GM19467 (cell line): Measurements from ENCODE around the gene ANKRD36C.
"Not testable (repeated sequence)": the region's sequence is repeated elsewhere in the genome, so short reads cannot be mapped to it uniquely, and the experiment has no call there.

Source experiments
- ATAC-seq: cut with Tn5 transposase; IDR thresholded peaks from one replicate; pipeline ENCODE4 v1.9.1; 2021; ENCODE audit warnings: mild to moderate bottlenecking, moderate library complexity; ENCODE audit not compliant: unreplicated experiment

The ANKRD36C gene

GRCh38 chr2:96008051-96008450 is 16.4 kb upstream of the ANKRD36C start:
- not testable (repeated sequence) for ATAC-seq

- not testable (repeated sequence) for ATAC-seq
These were observed 14.6 kb upstream of the ANKRD36C start for GRCh38 chr2:96006248-96006647.

DNA sequence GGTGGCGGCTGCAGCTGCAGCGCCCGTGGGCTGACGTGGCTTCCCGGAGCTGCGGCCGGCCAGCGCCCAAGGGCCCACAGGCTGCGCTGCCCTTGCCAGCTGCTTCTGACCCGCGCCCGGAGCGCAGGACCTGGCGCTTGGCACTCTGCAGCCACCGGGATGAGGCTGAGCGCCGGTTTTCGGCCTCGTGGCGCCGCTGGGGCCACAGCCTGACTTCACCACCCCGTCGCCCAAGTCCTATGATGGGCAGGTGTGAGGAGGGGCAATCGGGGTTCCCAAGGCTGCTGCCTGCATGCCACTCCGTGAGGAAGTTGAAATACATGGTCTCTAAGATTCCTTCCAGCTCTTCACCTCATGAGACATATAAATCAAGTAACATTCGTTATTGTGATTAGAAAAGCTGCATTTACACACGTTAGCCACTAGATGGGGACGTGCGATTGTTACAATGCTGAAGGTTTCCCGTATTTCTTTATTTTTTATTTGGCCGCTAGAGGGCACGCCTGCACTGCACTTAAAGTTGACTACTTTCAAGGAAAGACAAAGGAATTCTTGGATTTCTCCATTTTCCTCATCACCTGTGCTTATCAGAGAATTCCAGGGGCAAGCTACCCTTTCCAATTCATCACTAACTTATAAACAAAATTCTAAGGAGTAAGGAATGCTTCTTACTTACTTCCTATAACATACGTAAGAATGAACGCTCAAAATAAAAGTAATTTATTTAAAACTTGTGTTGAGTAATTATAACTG is 1.1 kb upstream of the ANKRD36C start:
- peak; percentile 44 for ATAC-seq

GRCh38 chr2:95992102-95992501 is 478 bp upstream of the ANKRD36C start:
- peak; percentile 37 for ATAC-seq

DNA sequence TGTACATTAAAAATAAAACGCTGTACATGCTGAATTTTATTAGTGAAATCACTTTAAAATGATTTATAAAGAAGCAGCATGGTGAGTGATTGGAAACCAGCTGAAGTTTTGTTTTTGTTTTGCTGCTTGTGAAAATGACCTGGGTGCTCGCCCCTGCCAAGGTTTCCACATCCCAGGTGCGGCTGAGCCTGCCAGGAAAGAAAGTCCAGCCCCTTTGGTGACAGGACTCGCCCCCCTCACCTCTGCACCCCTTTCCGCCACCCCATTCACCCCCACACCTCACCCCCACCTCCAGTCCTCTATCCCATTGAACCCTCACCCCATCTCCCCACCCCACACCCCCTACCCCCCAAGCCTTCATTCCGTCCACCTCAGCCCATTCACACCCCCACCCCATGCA is 740 bp downstream of the ANKRD36C start:
- ATAC-seq, result not testable (repeated sequence)

- not testable (repeated sequence) for ATAC-seq
These were observed 40.0 kb downstream of the ANKRD36C start for GRCh38 chr2:95951662-95952061.

GRCh38 chr2:95948039-95948438 is 43.6 kb downstream of the ANKRD36C start:
- not testable (repeated sequence) for ATAC-seq

- not testable (repeated sequence) for ATAC-seq
These were observed 51.7 kb downstream of the ANKRD36C start for GRCh38 chr2:95939947-95940346.

DNA sequence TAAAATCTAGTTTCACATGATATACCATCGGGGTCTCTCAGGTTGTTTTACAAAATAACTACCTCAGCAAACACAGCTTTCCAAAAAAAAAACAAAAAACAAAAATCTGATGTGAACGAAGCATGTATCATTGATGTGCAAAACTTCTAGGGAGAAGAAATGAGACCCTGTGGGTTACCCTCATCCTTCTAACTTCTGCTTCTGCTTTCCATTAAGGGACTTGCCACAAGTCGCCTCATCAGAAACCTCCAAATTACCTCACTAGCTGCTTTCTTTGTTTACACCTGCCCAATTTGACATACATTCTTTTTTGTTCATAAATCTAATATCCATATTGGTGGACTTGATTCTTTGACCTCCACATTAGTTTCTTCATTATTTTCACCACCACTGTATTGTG is 60.9 kb downstream of the ANKRD36C start:
- not testable (repeated sequence) for ATAC-seq

DNA sequence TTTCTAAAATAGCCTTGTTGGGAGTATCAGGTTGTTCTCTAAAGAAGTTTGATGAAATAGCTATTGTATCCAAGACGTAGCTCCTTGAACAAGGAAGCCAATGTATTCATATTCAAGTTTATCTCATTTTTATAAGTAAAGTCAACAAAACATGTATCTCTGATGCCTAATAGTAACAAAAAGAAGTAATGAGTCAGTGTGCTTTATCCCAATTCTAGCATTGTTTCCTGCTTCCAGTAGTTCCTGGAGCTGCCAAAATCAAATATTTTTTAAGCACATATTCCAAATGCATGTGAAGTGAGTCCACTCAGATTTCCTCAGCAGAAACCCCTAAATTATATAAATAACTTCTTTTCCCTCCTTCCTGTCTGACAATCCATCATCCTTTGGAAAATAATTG is 74.6 kb downstream of the ANKRD36C start:
- ATAC-seq, result not testable (repeated sequence)

- ATAC-seq, result not testable (repeated sequence)
These were observed 76.5 kb downstream of the ANKRD36C start for GRCh38 chr2:95915131-95915530.

GRCh38 chr2:95911431-95911830 is 80.2 kb downstream of the ANKRD36C start:
- ATAC-seq, result not testable (repeated sequence)

- not testable (repeated sequence) for ATAC-seq
These were observed 97.2 kb downstream of the ANKRD36C start for GRCh38 chr2:95894443-95894842.

DNA sequence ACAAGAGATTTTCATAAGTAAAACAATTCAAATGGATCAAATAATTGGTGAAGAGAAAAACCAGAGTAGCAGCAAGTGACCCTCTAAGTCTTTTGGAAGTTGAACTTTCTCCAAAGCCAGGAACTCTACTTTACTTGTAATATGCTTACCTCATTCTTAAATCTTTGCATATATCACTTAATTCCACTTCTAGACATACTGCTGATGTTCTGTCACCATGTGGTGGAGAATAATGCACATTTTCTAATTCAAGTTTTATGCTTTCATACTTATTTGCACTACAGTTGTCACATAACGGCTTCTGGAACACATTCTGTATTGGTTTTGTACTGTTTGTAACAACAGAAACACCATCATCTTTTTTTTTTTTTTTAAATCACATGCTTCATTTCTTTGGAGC is 123.7 kb downstream of the ANKRD36C start:
- not testable (repeated sequence) for ATAC-seq

DNA sequence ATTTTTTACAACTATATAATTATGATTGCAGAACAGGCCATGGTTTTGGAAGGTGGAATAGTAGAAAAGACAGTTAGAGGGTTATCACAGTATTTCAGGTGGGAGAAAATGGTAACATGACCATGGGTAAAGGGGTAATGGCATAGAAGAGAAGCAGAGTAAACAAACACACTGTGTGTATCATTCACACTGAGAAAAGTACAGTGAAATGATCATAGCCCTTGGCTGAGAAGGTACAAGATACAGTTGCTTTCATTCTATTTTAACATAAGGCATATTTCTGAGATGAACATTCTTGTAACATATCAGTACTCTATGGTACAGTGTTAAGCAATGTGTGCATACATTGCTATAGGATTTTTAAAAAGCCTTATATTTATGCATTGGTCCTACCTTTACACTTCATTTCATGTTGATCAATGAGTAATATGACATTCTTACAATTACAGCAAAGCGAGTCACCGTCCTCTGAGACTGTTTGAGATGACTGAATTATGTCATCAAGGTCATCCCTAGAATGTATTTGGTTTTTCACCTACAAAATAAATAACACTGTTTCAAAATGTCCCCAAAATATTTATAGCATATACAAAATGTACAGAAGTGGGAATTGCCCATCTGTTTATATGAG is 124.5 kb downstream of the ANKRD36C start:
- ATAC-seq, result not testable (repeated sequence)

GRCh38 chr2:95862121-95862520 is 129.5 kb downstream of the ANKRD36C start:
- ATAC-seq, result not testable (repeated sequence)

DNA sequence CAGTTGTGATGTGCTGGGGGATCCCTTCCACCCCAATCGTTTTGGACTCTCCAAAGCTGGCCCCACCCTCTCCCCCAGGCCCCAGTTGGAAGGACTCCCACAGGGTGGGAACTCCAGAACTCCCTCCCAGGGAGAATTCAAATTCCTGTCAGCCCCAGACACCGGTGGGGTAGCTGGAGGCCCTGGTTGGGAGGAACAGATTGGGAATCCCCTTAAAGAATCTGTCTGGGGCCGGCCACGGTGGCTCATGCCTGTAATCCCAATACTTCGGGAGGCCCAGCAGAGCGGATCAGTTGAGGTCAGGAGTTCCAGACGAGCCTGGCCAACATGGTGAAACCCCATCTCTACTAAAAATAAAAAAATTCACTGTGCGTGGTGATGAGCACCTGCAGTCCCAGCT is 155.5 kb downstream of the ANKRD36C start:
- no peak for ATAC-seq

- not testable (repeated sequence) for ATAC-seq
These were observed 157.3 kb downstream of the ANKRD36C start for GRCh38 chr2:95834077-95835013.

GRCh38 chr2:95824218-95824617 is 167.4 kb downstream of the ANKRD36C start:
- ATAC-seq, result not testable (repeated sequence)

DNA sequence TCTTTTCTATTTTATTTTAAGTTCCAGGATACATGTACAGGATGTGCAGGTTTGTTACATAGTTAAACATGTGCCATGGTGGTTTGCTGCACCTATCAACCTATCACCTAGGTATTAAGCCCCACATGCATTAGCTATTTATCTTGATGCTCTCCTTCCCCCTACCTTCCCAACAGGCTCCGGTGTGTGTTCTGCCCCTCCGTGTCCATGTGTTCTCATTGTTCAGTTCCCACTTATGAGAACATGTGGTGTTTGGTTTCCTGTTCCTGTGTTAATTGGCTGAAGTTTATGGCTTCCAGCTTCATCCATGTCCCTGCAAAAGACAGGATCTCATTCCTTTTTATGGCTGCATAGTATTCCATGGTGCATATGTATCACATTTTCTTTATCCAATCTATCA is 174.1 kb downstream of the ANKRD36C start:
- ATAC-seq, result not testable (repeated sequence)

DNA sequence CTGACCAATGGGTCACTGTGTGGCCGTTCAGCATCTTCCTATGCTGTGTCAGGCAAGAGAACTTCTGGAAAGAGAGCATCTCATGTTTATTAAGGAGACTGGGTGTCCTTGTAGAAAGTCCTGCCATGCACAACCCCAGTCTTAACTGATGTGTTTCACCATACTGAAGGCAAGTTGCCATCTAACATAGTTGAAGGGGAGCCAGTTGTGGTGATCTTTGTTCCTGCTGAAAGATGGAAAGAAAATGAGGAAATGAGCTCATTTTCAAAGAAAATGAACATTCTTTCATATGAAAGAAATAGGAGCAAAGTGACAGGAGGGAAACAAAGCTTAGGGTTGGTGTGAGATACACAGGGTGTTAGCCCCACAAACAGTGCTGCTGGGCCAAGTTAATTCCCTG is 178.3 kb downstream of the ANKRD36C start:
- not testable (repeated sequence) for ATAC-seq
